GM21367 (cell line): ENCODE measurements around the gene ENTPD5.
A peak's percentile ranks its signal among the peaks of the same experiment; 100 is the strongest.

Source experiments
- ATAC-seq: cut with Tn5 transposase; IDR thresholded peaks from one replicate; pipeline ENCODE4 v1.9.1; 2021; ENCODE audit not compliant: unreplicated experiment

The ENTPD5 gene

GRCh38 chr14:74018586-74019407 lies at the start of gene ENTPD5, which contains the start of gene BBOF1:
Gene ENTPD5, minus strand, starts transcription at chr14:74019288. Its CDS starts 31,186 bp downstream, at chr14:73988102.
Gene BBOF1, plus strand, starts transcription at chr14:74019349. Its CDS starts 130 bp downstream, at chr14:74019479.
- peak; percentile 79 for ATAC-seq

GRCh38 chr14:74065746-74066575 lies 46.9 kb upstream of the ENTPD5 start:
- ATAC-seq = no peak

- no peak for ATAC-seq
Observed at GRCh38 chr14:74064883-74065282, 45.8 kb upstream of the ENTPD5 start.

- ATAC-seq = no peak
Observed at GRCh38 chr14:74064426-74064825, 45.3 kb upstream of the ENTPD5 start.

- no peak for ATAC-seq
Observed at GRCh38 chr14:74062809-74063150, 43.7 kb upstream of the ENTPD5 start.

- ATAC-seq = no peak
Observed at GRCh38 chr14:74049876-74050495, 30.9 kb upstream of the ENTPD5 start.

GRCh38 chr14:74048281-74048680 lies 29.2 kb upstream of the ENTPD5 start:
- ATAC-seq = no peak

- no peak for ATAC-seq
Observed at GRCh38 chr14:74045522-74045921, 26.4 kb upstream of the ENTPD5 start.

- ATAC-seq = no peak
Observed at GRCh38 chr14:74042296-74042695, 23.2 kb upstream of the ENTPD5 start.

- no peak for ATAC-seq
Observed at GRCh38 chr14:74038020-74038859, 19.2 kb upstream of the ENTPD5 start.

- no peak for ATAC-seq
Observed at GRCh38 chr14:74035556-74035955, 16.5 kb upstream of the ENTPD5 start.

GRCh38 chr14:74034572-74034971 lies 15.5 kb upstream of the ENTPD5 start:
- no peak for ATAC-seq

GRCh38 chr14:74029136-74029535 lies 10.0 kb upstream of the ENTPD5 start:
- ATAC-seq = no peak

- ATAC-seq = no peak
Observed at GRCh38 chr14:74022346-74022745, 3.3 kb upstream of the ENTPD5 start.

GRCh38 chr14:74019408-74020137 lies 485 bp upstream of the ENTPD5 start:
- ATAC-seq = no peak

GRCh38 chr14:74018174-74018585 lies 908 bp downstream of the ENTPD5 start:
- no peak for ATAC-seq

GRCh38 chr14:74015963-74016362 lies 3.1 kb downstream of the ENTPD5 start:
- no peak for ATAC-seq

- ATAC-seq = no peak
Observed at GRCh38 chr14:74015176-74015575, 3.9 kb downstream of the ENTPD5 start.

- ATAC-seq = no peak
Observed at GRCh38 chr14:74014299-74014698, 4.8 kb downstream of the ENTPD5 start.
